B cell (primary cell): ENCODE results near the gene GPA33. TPM values are rescaled to one million over a fixed set of nuclear protein-coding genes. Genes with fewer than 3 reads are reported as not detected.

Experiments used
- ATAC-seq: fragments of 200-7000 bp; cut with Tn5 transposase; one replicate; pipeline ENCODE4 v1.10.0; 2021; ENCODE audit warnings: low read depth, mild to moderate bottlenecking, moderate number of reproducible peaks, moderate library complexity
- CTCF ChIA-PET: fragments of 350-600 bp; sonication (Branson Sonifier 250); formaldehyde crosslinking; loops from one replicate; lab custom pipeline; 2021; ENCODE audit warnings: antibody characterized with exemption, inconsistent platforms; lab: Charles Lee
- POLR2A ChIA-PET: fragments of 350-600 bp; sonication (Branson Sonifier 250); formaldehyde crosslinking; loops from one replicate; lab custom pipeline; 2021; ENCODE audit warnings: antibody characterized with exemption; lab: Charles Lee
- DNase-seq: peaks from one replicate; pipeline ENCODE4 v3.0.0; 2013
- H2AFZ ChIP-seq: 2 replicates; pipeline ENCODE4 v1.6.1; 2012; ENCODE audit warnings: mild to moderate bottlenecking, low read depth, low read length; ENCODE audit not compliant: insufficient read depth, poor library complexity, severe bottlenecking
- H3K27ac ChIP-seq, 2 donors: 1 replicate in 1 of 2; 2 replicates in 1 of 2; pipeline ENCODE4 v1.5.1; 2012 to 2013; ENCODE audit warnings: low read length in 2 of 2, mild to moderate bottlenecking in 2 of 2, moderate library complexity in 1 of 2
- H3K27me3 ChIP-seq, 4 experiments: fragments of 200-600 bp in 1 of 4; sonication (generic) in 1 of 4; replicated peaks in 1 of 4; 1 replicate in 2 of 4; 2 replicates in 2 of 4; pipeline versions ENCODE4 v1.6.1 to v1.7.0; 2013 to 2016; ENCODE audit warnings: low read length in 3 of 4, mild to moderate bottlenecking in 2 of 4, mixed read lengths in 1 of 4, moderate library complexity in 1 of 4; ENCODE audit not compliant: insufficient read depth in 4 of 4, control insufficient read depth in 3 of 4; ENCODE audit errors: control extremely low read depth in 1 of 4
- H3K36me3 ChIP-seq, 2 experiments: replicated peaks in 1 of 2; 1 replicate in 1 of 2; 2 replicates in 1 of 2; pipeline versions ENCODE4 v1.6.1 to v1.7.1; 2013; ENCODE audit warnings: low read length in 1 of 2; ENCODE audit not compliant: insufficient read depth in 2 of 2, control insufficient read depth in 1 of 2; ENCODE audit errors: control extremely low read depth in 1 of 2, extremely low read depth in 1 of 2
- H3K4me1 ChIP-seq, 2 donors: fragments of 200-600 bp in 1 of 2; sonication (generic) in 1 of 2; 1 replicate in 1 of 2; 2 replicates in 1 of 2; pipeline versions ENCODE4 v1.5.1 to v1.6.1; 2013 to 2017; ENCODE audit warnings: low read length in 2 of 2; ENCODE audit not compliant: control insufficient read depth in 2 of 2, insufficient read depth in 2 of 2
- H3K4me2 ChIP-seq: replicated peaks from 2 replicates; pipeline ENCODE3; 2012; ENCODE audit warnings: mild to moderate bottlenecking, low read depth, low read length; ENCODE audit not compliant: poor library complexity, severe bottlenecking
- H3K4me3 ChIP-seq, 5 experiments: fragments of 200-600 bp in 1 of 5; sonication (generic) in 1 of 5; 1 replicate in 3 of 5; 2 replicates in 2 of 5; pipeline versions ENCODE4 v1.5.1 to v1.7.0; 2011 to 2016; ENCODE audit warnings: low read length in 4 of 5, mild to moderate bottlenecking in 4 of 5, low read depth in 2 of 5, control low read depth in 1 of 5, moderate library complexity in 1 of 5; ENCODE audit not compliant: insufficient read depth in 1 of 5; ENCODE audit errors: control extremely low read depth in 1 of 5, extremely low read depth in 1 of 5
- H3K79me2 ChIP-seq: fragments of 200-600 bp; sonication (generic); one replicate; pipeline ENCODE4 v1.6.0; 2016; ENCODE audit warnings: low read length; ENCODE audit not compliant: control insufficient read depth, insufficient read depth
- H3K9ac ChIP-seq: fragments of 200-600 bp; sonication (generic); 2 replicates; pipeline ENCODE4 v1.6.1; 2017; ENCODE audit warnings: mild to moderate bottlenecking, low read length, moderate library complexity
- H3K9me3 ChIP-seq, 3 donors: one replicate each; pipeline versions ENCODE4 v1.6.1 to v1.7.1; 2013; ENCODE audit warnings: low read length in 2 of 3; ENCODE audit not compliant: control insufficient read depth in 2 of 3, insufficient read depth in 1 of 3; ENCODE audit errors: control extremely low read depth in 1 of 3
- H4K20me1 ChIP-seq: 2 replicates; pipeline ENCODE4 v1.6.0; 2012; ENCODE audit warnings: mild to moderate bottlenecking, low read length; ENCODE audit not compliant: insufficient read depth, control insufficient read depth, poor library complexity, severe bottlenecking
- H3K27ac Mint-ChIP-seq: one replicate; pipeline ENCODE4 v1.8.0; 2021; ENCODE audit warnings: mixed read lengths
- H3K27me3 Mint-ChIP-seq: one replicate; pipeline ENCODE4 v1.8.0; 2021; ENCODE audit warnings: mixed read lengths
- H3K4me1 Mint-ChIP-seq: one replicate; pipeline ENCODE4 v1.8.0; 2021; ENCODE audit warnings: mixed read lengths
- H3K4me3 Mint-ChIP-seq: one replicate; pipeline ENCODE4 v1.8.0; 2021; ENCODE audit warnings: mixed read lengths
- H3K9me3 Mint-ChIP-seq: one replicate; pipeline ENCODE4 v1.8.0; 2022; ENCODE audit warnings: mixed read lengths; ENCODE audit not compliant: insufficient read depth
- EZH2 ChIP-seq: IDR thresholded peaks from 2 replicates; pipeline ENCODE4 v1.6.1; 2012; ENCODE audit warnings: borderline replicate concordance, low read depth, mild to moderate bottlenecking, moderate library complexity, low read length; ENCODE audit not compliant: insufficient read depth, poor library complexity, severe bottlenecking
- WGBS: methylation state at CpG from one replicate; pipeline ENCODE4 v1.1.5; 2013; ENCODE audit warnings: missing lambda C conversion rate; ENCODE audit not compliant: insufficient coverage; 5-methylcytosine and 5-hydroxymethylcytosine counted together
- intact Hi-C: fragments of 100-400 bp; cut with micrococcal nuclease; formaldehyde crosslinking; loops from one replicate; pipeline ENCODE4 v1.10.0; 2022
- polyA plus RNA-seq: library from polyadenylated mRNA; depleted of rRNA; stranded (reverse); fragments of >200 nt; gene quantifications from 2 replicates; pipeline ENCODE4 v1.2.3, GENCODE V29; 2012
- total RNA-seq, 2 donors: library from RNA; stranded (reverse); fragments of 120-200 nt in 1 of 2; gene quantifications; 1 replicate in 1 of 2; 2 replicates in 1 of 2; pipeline versions ENCODE4 v1.2.3 to v1.2.4, GENCODE V29; 2013 to 2022
- TF ChIP-seq, protein P1 (sequence below): fragments of 200-600 bp; IDR thresholded peaks from one replicate; pipeline ENCODE4 v1.8.0; 2022; ENCODE audit warnings: antibody characterized with exemption, mild to moderate bottlenecking

Gene GPA33
- total and polyA plus RNA-seq, 2 donors (not counting 1 experiment from before 2014, with no cell fraction given), result 0.91 to 2.4 TPM

DNA sequence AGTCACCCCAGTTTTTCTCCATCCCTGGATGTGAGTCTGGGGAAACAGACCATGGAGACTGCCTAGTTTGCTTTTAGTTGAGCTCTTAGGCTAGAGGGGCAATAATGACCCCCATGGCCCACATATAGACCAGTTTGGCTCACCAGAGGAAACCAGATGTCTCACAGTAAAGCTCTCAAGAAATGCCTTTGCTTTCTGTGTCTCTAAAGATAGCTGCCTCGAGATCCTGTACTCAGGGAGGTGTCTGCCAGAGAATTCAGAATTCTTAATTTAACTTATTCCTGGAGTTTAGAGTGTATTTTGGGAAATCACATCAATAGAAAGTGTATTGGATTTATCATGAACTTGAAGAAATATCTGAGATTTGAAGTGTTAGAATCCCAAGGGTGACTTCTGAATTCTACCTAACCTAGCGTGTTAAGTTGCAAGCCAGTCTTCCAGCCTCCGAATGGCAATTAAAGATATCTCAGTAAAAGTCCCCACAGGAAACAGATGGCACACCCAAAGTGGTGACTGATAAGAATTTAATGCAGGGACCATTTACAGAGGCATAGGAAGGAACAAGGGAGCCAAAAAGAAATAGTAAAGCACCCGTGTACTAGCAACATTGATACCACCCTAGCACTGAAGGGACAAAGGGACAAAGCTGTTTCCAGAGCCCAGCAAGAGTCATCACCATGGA, 40.8 kb upstream of the GPA33 start:
- H3K4me1 Mint-ChIP-seq, result peaks cover 3% of the 10 kb centered on the region
- CTCF ChIA-PET, result interaction anchor here (0.9 to 3.6 kb wide), 4 partner anchors 17 to 221 kb away, joined by 3 to 8 read pairs (median 4); no protein-coding TSS in a partner anchor
- ATAC-seq (no peak), DNase-seq (no peak)
- no peak overlapping the region for H3K9ac ChIP-seq
- H3K79me2 ChIP-seq, result no peaks in the 10 kb centered on the region
- WGBS, result 0% methylated on average over 1 of the region's 4 CpGs
- H3K27ac Mint-ChIP-seq, result no peak overlapping the region
- TF ChIP-seq EZH2, result no peak
- H4K20me1 ChIP-seq, result no peaks in the 10 kb centered on the region
- H3K9me3 ChIP-seq, result no peaks in the 10 kb centered on the region
- no peak overlapping the region for H3K4me2 ChIP-seq
- no peaks in the 10 kb centered on the region for H3K9me3 Mint-ChIP-seq
- H3K36me3 ChIP-seq, result no peaks in the 10 kb centered on the region
- H3K27me3 ChIP-seq, result peaks cover 0 to 10% (median 4%) of the 10 kb centered on the region in 4 experiments
- no peak overlapping the region for H3K4me3 Mint-ChIP-seq
- POLR2A ChIA-PET, result no interaction called here
- H2AFZ ChIP-seq, result no peak overlapping the region
- no peaks in the 10 kb centered on the region for H3K4me1 ChIP-seq
- intact Hi-C loops, result no loop called here
- H3K27ac ChIP-seq, result no peak overlapping the region
- H3K27me3 Mint-ChIP-seq, result peaks cover 56% of the 10 kb centered on the region
- H3K4me3 ChIP-seq, result no peak overlapping the region

DNA sequence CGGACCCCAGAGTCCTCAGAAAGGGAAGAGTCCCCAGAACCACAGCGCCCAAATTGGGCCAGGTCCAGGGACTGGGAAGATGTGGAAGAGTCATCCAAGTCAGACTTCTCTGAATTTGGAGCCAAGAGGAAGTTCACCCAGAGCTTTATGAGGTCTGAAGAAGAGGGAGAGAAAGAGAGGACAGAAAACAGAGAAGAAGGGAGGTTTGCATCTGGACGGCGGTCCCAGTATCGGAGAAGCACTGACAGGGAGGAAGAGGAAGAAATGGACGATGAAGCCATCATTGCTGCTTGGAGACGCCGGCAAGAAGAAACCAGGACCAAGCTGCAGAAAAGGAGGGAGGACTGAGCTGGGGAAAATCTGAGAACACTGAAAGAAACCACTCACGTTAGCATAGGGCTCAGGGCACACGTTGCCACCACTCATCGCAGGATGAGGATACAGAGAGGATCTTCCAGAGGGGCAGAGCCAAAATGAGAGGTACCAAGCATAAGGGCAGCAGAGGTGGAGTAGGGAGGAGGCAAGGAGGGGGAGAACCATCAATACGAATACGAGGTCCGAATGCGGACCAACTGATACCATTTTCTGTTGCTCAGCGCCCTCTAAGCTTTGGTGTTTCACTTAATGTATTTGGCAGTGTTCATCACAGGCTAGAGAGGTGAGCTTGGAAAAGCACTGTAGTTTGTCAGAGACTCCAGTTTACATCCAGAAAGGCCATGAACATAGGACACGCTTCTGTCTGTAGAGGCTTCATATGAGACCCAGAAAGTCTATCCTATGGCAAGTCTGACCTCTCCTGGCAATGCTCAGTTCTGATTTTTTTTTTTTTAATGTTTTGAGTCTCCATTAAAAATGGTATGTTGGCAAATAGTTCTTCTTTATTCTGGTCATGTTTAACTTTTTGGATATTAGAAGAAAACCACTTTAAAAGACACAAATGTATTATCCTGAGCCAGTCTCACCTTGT, 38.4 kb upstream of the GPA33 start:
- CTCF ChIA-PET, result interaction anchor here (0.7 to 3.6 kb wide), 3 partner anchors 62 to 438 kb away, joined by 3 to 8 read pairs (median 4); no protein-coding TSS in a partner anchor

More for the DNA sequence above, 38.4 kb upstream of the GPA33 start:
- Histone ChIP-seq H3K9me3 (no peaks in the 10 kb centered on the region), H3K27ac (no peak overlapping the region), H3K79me2 (no peaks in the 10 kb centered on the region), H4K20me1 (no peaks in the 10 kb centered on the region), H2AFZ (no peak overlapping the region), H3K4me1 (no peaks in the 10 kb centered on the region), H3K4me3 (no peak overlapping the region), H3K36me3 (no peaks in the 10 kb centered on the region), H3K27me3 (peaks cover 0 to 10% (median 3%) of the 10 kb centered on the region in 4 experiments), H3K4me2 (no peak overlapping the region), H3K9ac (no peak overlapping the region)
- DNase-seq (peak; percentile 24), ATAC-seq (no peak)
- WGBS, result 90% methylated on average over 17 of the region's 17 CpGs
- no peak overlapping the region for H3K4me3 Mint-ChIP-seq
- no peak for TF ChIP-seq EZH2
- TF ChIP-seq, protein P1, sequence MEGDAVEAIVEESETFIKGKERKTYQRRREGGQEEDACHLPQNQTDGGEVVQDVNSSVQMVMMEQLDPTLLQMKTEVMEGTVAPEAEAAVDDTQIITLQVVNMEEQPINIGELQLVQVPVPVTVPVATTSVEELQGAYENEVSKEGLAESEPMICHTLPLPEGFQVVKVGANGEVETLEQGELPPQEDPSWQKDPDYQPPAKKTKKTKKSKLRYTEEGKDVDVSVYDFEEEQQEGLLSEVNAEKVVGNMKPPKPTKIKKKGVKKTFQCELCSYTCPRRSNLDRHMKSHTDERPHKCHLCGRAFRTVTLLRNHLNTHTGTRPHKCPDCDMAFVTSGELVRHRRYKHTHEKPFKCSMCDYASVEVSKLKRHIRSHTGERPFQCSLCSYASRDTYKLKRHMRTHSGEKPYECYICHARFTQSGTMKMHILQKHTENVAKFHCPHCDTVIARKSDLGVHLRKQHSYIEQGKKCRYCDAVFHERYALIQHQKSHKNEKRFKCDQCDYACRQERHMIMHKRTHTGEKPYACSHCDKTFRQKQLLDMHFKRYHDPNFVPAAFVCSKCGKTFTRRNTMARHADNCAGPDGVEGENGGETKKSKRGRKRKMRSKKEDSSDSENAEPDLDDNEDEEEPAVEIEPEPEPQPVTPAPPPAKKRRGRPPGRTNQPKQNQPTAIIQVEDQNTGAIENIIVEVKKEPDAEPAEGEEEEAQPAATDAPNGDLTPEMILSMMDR, result peak; percentile 20
- POLR2A ChIA-PET, result no interaction called here
- H3K4me1 Mint-ChIP-seq, result peaks cover 3% of the 10 kb centered on the region
- no peaks in the 10 kb centered on the region for H3K9me3 Mint-ChIP-seq
- no peak overlapping the region for H3K27ac Mint-ChIP-seq
- peaks cover 61% of the 10 kb centered on the region for H3K27me3 Mint-ChIP-seq
- intact Hi-C loops, result no loop called here
